ENCODE results near the gene TBX6.

The TBX6 gene

DNA sequence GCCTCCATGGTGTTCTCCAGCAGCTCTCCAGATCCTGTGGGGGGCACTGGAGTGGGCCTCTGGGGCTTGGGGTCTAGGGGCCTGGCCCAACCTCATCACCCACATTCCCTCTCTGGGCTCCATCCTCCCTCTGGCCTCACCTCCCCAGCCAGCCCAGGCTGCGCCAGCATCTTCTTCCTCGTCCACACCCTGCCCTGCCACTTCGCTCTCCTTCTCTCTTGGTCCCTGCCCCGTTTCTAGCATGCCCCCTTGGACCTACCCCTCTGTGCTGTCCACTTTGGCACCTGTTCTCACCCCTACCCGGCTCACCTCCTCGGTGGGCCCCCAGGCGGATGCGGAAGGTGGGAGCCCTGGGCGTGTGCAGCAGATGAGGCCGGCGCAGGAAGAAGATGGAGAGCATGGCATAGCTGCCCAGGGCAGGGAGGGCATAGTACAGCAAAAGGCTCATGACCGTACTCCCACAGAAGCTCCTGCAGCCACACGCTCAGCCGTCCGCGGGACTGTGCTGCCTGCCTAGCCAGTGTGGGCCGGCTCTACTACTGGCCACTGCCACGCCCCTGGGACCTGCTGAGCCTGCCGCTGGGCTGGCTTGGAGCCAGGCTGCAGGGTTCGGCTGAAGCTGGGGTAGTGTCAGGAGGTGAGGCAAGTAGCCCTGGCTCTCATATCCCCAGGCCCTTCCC is 21.4 kb upstream of the TBX6 start, which contains the start of gene GDPD3:
TSS of gene GDPD3 (minus strand) at position 507 of the 680 bp plus-strand sequence. CDS start at position 448, 59 bp downstream.
- no peak for FAIRE-seq

- FAIRE-seq = no peak
Observed at GRCh38 chr16:30112197-30113030, 20.7 kb upstream of the TBX6 start.

- no peak for FAIRE-seq
Observed at GRCh38 chr16:30110661-30111060, 18.9 kb upstream of the TBX6 start.

DNA sequence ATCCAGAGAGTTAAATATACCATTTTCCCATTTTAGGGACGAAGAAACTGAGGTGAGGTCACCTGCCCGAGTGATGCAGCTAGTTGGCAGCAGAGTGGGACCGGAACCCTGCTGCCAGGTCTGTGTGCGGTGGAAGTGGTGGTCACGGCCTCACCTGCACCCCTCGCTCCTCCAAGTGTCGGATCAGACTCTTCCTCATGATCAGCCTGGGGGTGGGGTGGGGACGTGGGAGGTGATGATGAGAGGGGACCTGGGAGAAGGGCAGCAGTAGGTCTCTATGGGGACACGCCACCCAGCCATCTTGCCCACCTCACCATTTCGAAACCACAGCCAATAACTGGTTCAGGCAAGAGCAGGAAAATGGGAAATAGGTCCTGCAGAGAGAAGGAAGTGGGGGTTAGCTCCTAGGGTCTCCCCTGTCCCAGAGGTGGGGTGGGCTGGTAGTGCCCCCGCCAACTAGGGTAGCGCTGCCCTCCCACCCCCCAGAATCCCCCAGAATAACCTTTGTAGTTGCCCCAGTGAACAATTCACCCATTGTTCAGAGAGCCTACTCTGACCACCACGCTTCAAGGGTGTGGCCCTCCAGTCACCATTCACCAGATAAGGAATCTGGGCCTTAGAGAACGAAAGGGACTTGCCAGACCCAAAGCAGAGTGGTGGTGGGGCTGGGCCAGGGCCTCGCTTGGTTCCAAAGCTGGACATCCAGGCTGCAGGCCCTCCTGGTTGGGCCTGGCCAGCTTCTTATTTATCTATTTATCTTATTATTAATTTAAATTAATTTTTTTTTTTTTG is 16.5 kb upstream of the TBX6 start:
- no peak for FAIRE-seq

- FAIRE-seq = no peak
Observed at GRCh38 chr16:30104492-30104891, 12.8 kb upstream of the TBX6 start.

DNA sequence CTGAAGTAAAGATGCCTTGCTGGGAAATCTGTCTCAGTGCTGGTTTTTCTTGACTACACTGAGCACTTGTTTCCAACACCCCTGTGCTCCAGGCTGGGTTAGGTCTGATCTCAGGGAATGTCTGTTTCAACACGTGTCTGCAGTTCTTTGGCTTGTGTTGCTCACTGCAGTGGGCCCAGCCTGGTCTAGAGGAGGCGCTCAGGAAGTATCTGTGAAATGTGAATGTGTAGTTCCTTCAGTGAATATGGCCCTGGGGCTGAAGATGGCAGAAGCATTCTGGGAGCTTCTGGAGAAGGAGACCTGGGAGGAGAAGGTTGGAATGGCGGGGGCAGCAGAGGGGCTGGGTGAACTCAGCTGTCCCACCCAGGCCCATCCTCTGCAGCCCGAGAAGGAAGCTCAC is 12.4 kb upstream of the TBX6 start:
- no peak for FAIRE-seq

DNA sequence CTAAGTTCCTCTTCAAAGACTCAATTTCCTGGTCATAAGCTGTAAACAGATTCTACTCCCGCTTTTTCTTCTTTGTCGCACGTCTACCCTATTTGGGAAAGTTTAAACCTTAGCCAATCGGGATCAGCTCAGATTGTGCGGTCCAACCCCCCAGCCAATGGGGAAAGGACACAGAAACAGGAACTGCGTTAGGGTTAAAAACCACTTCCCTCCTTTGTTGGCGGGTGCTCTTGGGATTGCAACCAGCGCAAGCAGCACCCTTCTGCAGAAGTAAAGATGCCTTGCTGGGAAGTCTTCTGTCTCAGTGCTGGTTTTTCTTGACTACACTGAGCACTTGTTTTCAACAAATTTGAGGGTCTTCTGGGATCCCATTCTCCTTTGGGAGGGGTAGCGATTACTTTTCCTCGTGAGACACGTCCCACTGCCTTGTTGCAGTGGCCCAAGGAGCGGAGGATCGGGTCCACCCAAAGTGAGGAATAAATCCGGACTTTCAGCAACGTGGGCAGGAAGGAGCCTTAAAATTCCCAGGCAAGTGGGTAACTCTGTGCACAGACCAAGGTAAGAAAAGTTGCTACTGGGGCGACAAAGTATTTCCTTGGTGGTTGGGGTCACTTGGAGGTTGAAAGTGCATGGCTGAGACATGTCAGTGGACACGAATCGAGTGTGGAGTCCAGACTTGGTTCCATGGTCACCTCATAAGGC is 5.3 kb upstream of the TBX6 start:
- no peak for FAIRE-seq

DNA sequence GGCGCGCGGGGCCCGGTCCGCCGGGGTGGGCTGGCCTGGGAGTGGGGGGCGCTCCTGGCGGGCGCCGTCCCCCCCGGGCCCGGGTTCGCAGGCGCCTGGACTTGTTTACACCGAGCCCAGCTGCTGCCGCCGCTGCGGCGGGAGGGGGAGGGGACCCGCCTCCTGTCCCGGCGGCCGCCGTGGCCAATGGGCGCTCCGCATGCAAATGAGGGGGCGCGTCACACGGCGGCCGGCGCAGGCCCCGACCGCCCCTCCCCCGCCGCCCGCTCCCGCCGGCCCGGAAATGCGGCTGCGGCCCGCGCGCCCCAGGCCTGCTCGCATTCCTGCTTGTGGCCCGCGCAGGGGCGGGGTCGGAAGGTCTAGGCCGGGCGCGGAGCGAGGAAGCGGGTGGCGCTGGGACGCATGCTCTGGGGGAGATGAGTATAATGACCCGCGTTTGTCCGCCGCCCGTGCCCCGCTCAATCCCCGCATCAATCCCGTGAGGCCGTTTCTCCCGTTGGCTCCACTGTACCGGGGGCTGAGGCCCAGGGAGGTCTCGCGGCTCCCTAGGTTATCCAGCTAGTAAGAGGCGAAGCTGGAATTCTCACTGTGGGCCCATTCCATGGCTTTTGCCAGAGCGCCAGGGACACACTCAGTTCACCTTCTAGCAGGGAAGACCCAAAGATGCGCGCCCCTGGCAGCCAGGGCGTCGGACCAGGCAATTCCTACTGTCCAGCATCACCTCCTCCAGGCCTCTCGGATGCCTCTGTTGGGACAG is 4.6 kb upstream of the TBX6 start, which contains the start of gene YPEL3:
TSS of gene YPEL3 (minus strand) at position 109 of the 757 bp plus-strand sequence. CDS start 731 bp downstream, outside the sequence.
- FAIRE-seq = no peak

- FAIRE-seq = no peak
Observed at GRCh38 chr16:30095166-30096078, 3.7 kb upstream of the TBX6 start.

DNA sequence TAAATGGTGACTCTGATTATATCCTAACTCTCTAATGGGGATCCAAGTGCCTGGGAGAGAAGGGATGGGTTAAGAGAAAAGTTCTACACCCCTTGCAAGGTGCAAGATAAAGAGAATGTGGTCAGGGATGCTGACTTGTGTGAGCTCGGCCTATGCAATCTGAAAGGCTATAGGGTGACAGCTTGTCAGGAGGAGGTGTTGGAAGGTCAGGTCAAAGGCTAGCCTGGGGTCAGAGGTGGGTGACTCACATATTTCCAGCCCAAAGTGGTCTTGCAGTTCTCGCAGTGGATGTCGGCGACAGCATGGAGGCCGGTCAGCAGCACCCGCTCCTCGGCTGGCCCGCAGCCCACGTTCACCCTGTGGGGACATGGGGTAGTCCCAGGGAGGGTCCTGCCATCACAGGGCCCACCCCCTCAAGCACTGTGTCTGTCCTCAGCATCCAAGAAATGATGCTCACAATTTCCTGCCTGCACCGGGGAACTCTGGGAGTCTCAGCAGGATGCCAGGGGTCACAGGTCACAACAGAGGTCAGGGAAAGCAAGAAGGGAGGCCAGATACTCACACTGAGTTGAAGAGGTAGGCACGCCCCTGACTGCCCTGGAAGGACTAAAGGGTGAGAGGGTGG is 2.9 kb upstream of the TBX6 start:
- no peak for FAIRE-seq

DNA sequence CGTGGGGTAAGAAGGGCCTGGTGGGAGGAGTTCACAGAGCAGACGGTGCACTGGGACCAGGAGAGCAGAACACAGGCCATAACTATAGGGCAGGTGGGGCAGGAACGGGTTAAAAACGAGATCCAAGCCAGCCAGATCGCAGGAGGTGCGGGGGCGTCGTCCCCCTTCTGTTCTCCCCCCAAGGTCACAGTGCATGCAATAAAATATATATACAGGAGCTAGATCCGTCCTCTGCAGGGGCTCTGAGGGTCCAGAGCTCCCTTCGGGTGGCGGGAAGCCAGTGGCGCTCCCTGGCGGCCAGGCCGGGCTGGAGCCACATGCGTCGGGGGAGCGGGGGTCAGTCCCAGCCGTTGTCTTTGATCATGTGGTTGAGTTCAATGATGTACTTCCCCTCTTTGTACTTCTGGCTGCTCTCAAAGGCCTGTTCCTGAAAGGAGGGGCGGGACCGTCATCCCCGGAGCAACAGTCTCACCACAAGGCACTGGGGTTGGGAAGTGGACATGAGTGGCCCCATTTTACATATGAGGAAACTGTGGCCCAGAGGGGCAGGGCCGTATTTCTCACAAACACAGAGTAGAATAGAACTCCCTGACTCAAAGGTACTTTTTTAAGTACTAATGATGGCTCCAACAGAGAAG is 768 bp upstream of the TBX6 start:
- no peak for FAIRE-seq

DNA sequence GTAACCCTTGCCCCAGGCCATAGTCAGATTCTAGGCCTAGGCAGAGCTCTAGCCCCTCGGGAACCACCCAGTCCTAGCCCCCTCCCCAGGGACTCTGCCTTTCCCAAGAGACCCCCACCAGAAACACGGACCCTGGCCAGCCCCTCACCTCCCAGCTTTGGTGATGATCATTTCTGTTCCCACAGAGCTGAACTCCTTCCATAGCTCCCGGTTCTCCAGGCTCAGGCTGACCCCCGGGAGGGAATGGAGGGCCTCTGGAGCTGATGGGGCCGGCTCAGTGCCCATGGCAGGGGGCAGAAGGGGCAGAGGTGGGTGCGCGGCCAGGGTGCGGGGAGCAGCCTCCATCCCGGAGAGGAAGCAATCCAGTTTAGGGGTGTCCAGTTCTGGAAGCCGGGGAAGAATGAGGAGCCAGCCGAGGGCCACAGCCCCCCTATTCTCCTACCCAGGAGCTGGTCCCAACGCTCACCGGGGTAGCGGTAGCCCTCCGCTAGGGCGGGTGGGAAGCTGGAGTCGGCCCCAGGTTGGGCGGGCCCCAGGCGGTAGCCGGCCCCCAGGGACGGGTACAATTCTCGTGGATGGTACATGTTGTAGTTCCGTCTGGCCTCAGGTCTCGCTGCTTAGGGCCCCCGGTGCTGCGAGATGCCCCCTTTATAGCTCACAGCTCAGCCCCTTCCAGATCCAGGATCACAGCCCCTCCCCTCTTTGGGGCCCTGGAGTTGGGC is 953 bp downstream of the TBX6 start:
- no peak for FAIRE-seq

GRCh38 chr16:30088832-30089624 is 2.7 kb downstream of the TBX6 start:
- no peak for FAIRE-seq

GRCh38 chr16:30088237-30088831 is 3.4 kb downstream of the TBX6 start:
- no peak for FAIRE-seq

- no peak for FAIRE-seq
Observed at GRCh38 chr16:30087181-30087898, 4.4 kb downstream of the TBX6 start.

DNA sequence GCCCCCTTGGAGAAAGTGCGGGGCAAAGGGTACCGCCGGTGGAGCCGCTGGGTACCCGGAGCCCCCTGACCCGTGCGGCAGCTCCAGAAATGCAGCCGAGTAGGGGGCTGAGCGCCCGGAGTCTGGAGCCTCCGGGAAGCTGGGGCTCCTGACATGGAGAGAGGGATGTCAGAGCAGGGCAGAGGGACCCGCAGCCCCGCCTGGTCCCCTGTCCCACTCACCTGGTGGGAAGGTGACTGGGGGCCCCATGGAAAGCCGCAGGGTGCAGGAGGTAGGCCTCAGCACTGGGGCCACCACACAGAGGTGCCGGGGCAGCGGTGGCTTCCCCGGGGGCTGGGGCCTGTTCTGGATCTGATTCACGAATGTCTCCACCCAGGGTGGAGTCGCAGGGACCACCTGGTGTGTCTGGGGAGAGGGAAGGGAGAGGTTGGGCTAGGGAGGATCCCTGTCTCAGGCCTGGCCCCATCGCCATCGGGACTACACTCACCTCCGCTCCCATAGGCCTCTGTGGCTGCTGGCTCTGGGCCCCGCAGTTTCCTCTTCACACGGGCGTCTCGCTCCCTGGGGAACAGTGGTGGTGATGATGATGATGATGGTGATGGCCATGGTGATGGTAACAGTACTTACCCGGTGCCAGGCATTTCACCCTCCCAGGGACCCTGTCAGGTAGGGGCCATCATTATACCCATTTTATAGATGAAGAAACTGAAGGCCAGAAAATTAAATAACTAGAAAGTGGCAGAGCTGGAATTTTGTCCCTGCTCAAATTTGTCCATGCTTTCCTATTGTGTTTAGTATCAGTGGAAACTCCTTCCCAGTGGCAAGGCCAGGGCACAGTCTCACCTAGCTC is 5.2 kb downstream of the TBX6 start:
- no peak for FAIRE-seq

Measured in islet of Langerhans (tissue), 1 donor.